OCI-LY3 (cell line): ENCODE data around the gene TRANK1.

Source experiments
- CTCF ChIP-seq: fragments of 200-600, 300-600 bp; sonication (generic); IDR thresholded peaks from 2 replicates; pipeline ENCODE4 v1.5.1; 2014; ENCODE audit warnings: antibody characterized with exemption, low read length, low read depth
- EZH2phosphoT487 ChIP-seq: fragments of 200-600 bp; shearing (Covaris generic); IDR thresholded peaks from 2 replicates; pipeline ENCODE4 v1.6.1; 2018; ENCODE audit warnings: antibody characterized with exemption, mixed run types, low read depth

DNA sequence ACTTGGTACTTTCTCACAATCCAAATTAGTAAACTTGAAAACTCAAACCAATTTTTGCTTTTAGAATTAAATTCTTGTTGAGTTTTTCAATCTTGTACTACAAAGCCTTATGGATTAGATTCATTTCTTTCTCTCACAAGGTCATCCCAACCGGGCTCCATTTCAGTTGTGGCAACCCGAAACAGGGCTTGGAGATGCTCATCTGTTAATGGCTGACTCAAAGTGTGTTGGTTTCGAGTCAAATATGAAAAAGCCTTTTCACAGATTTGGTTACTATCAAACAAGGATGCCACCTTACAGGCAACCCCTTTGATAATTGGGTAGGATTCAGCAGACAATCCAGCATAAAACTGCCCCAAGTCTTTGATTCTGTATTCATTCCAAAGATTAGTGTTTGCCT is 46.3 kb upstream of the TRANK1 start:
- no peak for TF ChIP-seq CTCF
- no peak for TF ChIP-seq EZH2phosphoT487
